HepG2 (cell line): Measurements from ENCODE around the gene WBP1. TPM values are rescaled to one million over a fixed set of nuclear protein-coding genes. Genes with fewer than 3 reads are reported as not detected.

Experiments
- EZH2 ChIP-seq: conservative IDR thresholded peaks from 2 replicates; pipeline ENCODE4 v1.6.1; 2012; ENCODE audit warnings: mild to moderate bottlenecking, low read depth, low read length, moderate library complexity
- GPN1 ChIP-seq: sonication (generic); formaldehyde crosslinking; IDR thresholded peaks from 2 replicates; pipeline ENCODE4 v1.5.1; 2020; ENCODE audit warnings: missing genetic modification reagents, borderline replicate concordance
- HOXA9 ChIP-seq: sonication (generic); formaldehyde crosslinking; IDR thresholded peaks from 2 replicates; pipeline ENCODE4 v1.8.1; 2022; ENCODE audit warnings: missing genetic modification reagents, mild to moderate bottlenecking, moderate library complexity, borderline replicate concordance
- PCBP1 ChIP-seq: fragments of 200-400 bp; formaldehyde crosslinking; IDR thresholded peaks from 2 replicates; pipeline ENCODE4 v1.6.1; 2017; ENCODE audit warnings: mild to moderate bottlenecking, low read depth, low read length, borderline replicate concordance
- PHF21A ChIP-seq: sonication (generic); formaldehyde crosslinking; IDR thresholded peaks from 2 replicates; pipeline ENCODE4 v1.5.0; 2020; ENCODE audit warnings: mild to moderate bottlenecking, missing genetic modification reagents
- SP5 ChIP-seq: IDR thresholded peaks from 2 replicates; pipeline ENCODE4 v1.6.1; 2016; ENCODE audit warnings: low read depth, borderline replicate concordance
- STAT5B ChIP-seq: sonication (generic); formaldehyde crosslinking; IDR thresholded peaks from 2 replicates; pipeline ENCODE4 v1.4.0; 2020; ENCODE audit warnings: missing genetic modification reagents
- ZBTB42 ChIP-seq: sonication (generic); formaldehyde crosslinking; IDR thresholded peaks from 2 replicates; pipeline ENCODE4 v1.5.0; 2020; ENCODE audit warnings: mild to moderate bottlenecking, missing genetic modification reagents
- ZBTB8A ChIP-seq: sonication (generic); formaldehyde crosslinking; IDR thresholded peaks from 2 replicates; pipeline ENCODE4 v1.4.0; 2020; ENCODE audit warnings: mild to moderate bottlenecking, low read depth, missing genetic modification reagents, borderline replicate concordance
- ZNF34 ChIP-seq: sonication (generic); formaldehyde crosslinking; IDR thresholded peaks from 2 replicates; pipeline ENCODE4 v1.4.0; 2020; ENCODE audit warnings: mild to moderate bottlenecking, missing genetic modification reagents, borderline replicate concordance
- ZNF598 ChIP-seq: sonication (generic); formaldehyde crosslinking; IDR thresholded peaks from 2 replicates; pipeline ENCODE4 v1.5.1; 2020; ENCODE audit warnings: mild to moderate bottlenecking, missing genetic modification reagents, borderline replicate concordance
- ZNF605 ChIP-seq: sonication (generic); formaldehyde crosslinking; IDR thresholded peaks from 2 replicates; pipeline ENCODE4 v1.8.0; 2022; ENCODE audit warnings: mild to moderate bottlenecking, missing genetic modification reagents
- polyA plus RNA-seq, 8 experiments: library from polyadenylated mRNA; depleted of rRNA in 3 of 8; stranded (reverse) in 7 of 8; unstranded in 1 of 8; fragments of >200 nt; fragmentation: Illumina TruSeq in 4 of 8; extraction: Trizol in 4 of 8; gene quantifications; 2 replicates each; pipeline versions ENCODE4 v1.2.1 to v1.2.3, GENCODE V29; 2011 to 2016; ENCODE audit warnings: low read depth in 4 of 8, missing spikeins in 1 of 8, mixed read lengths in 1 of 8; ENCODE audit not compliant: insufficient read depth in 1 of 8
- total RNA-seq, 5 experiments: library from RNA; depleted of rRNA; stranded (reverse); fragments of >200 nt; fragmentation: Illumina TruSeq; extraction: Trizol; gene quantifications; 2 replicates each; pipeline ENCODE4 v1.2.3, GENCODE V29; 2016; ENCODE audit warnings: low read depth in 1 of 5
- TF ChIP-seq, protein P1 (sequence below): IDR thresholded peaks from 2 replicates; pipeline ENCODE4 v1.6.1; 2018; ENCODE audit warnings: missing genetic modification reagents
- TF ChIP-seq, protein P2 (sequence below): sonication (generic); formaldehyde crosslinking; IDR thresholded peaks from 2 replicates; pipeline ENCODE4 v1.5.0; 2020; ENCODE audit warnings: mild to moderate bottlenecking, missing genetic modification reagents
- TF ChIP-seq, protein P3 (sequence below): sonication (generic); formaldehyde crosslinking; IDR thresholded peaks from 2 replicates; pipeline ENCODE4 v1.4.0; 2020; ENCODE audit warnings: missing genetic modification reagents, low read depth, mild to moderate bottlenecking, borderline replicate concordance
- TF ChIP-seq, protein P4 (sequence below): sonication (generic); IDR thresholded peaks from 2 replicates; pipeline ENCODE4 v1.6.1; 2016; ENCODE audit warnings: low read depth, borderline replicate concordance
- TF ChIP-seq, protein P5 (sequence below): sonication (generic); formaldehyde crosslinking; conservative IDR thresholded peaks from 2 replicates; pipeline ENCODE4 v1.5.0; 2020; ENCODE audit warnings: missing genetic modification reagents
- TF ChIP-seq, protein P6 (sequence below): sonication (generic); formaldehyde crosslinking; IDR thresholded peaks from 2 replicates; pipeline ENCODE4 v1.4.0; 2020; ENCODE audit warnings: mild to moderate bottlenecking, low read depth, missing genetic modification reagents

Gene WBP1
- total and polyA plus RNA-seq, 2 of the 13 experiments (the other 11 are each of a cell fraction or from before 2014, with no cell fraction given): 38.8 to 85.7 TPM

DNA sequence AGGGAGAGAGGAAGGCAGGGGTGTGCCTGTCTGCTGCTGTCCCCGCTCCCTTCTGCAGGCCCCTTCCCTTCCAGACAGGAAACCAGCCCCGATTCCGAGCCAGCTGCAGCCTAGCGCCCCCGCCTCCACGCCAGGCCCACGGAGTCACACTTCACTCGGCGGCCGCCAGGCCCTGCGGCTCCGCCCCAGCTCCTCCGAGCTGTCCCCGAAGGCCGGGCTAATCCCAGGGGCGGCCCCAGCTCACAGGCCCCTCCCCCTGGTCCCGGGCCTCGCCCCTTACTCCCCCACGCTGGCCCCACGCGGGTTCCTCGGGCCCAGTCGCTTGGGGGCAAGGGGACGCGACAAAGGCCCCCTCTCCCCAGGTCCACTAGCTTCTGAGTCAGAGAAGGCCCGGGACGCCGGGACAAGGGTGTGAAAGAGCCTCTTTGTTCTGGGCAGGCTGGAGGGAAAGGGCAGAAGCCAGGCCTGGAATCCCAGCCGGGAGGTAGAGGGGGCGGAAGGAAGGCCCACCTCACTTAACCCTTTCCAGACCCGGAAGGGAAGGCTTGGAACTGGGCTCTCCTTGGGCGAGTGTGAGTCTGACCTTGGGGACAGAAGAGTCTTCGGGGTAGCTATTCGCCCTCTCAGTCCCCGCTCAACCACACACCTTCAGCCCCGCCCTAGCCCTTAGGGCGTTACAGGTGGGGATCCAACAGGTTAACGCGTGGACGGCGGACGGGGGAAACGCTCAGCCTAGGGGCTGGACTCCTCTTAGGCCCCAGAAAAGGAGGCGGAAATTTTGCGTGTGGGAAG lies 17.7 kb upstream of the WBP1 start (continued):
- TF ChIP-seq, protein P1, sequence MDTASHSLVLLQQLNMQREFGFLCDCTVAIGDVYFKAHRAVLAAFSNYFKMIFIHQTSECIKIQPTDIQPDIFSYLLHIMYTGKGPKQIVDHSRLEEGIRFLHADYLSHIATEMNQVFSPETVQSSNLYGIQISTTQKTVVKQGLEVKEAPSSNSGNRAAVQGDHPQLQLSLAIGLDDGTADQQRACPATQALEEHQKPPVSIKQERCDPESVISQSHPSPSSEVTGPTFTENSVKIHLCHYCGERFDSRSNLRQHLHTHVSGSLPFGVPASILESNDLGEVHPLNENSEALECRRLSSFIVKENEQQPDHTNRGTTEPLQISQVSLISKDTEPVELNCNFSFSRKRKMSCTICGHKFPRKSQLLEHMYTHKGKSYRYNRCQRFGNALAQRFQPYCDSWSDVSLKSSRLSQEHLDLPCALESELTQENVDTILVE (CRISPR knock-in tag): peak; percentile 82; the same call in 1 of the 2 replicates
- TF ChIP-seq ZNF605 (CRISPR knock-in tag) (peak; percentile 80; the same call in 1 of the 2 replicates), SP5 (peak; percentile 89), STAT5B (no peak), PHF21A (CRISPR knock-in tag) (peak; percentile 95), ZBTB8A (CRISPR knock-in tag) (peak; percentile 95), ZNF598 (CRISPR knock-in tag) (no peak), PCBP1 (peak; percentile 42; the same call in 1 of the 2 replicates), GPN1 (CRISPR knock-in tag) (no peak), HOXA9 (CRISPR knock-in tag) (peak; percentile 18; the same call in 1 of the 2 replicates), EZH2 (no peak), ZNF34 (peak; percentile 80; the same call in 1 of the 2 replicates), ZBTB42 (peak; percentile 71; the same call in 1 of the 2 replicates)
- TF ChIP-seq, protein P2, sequence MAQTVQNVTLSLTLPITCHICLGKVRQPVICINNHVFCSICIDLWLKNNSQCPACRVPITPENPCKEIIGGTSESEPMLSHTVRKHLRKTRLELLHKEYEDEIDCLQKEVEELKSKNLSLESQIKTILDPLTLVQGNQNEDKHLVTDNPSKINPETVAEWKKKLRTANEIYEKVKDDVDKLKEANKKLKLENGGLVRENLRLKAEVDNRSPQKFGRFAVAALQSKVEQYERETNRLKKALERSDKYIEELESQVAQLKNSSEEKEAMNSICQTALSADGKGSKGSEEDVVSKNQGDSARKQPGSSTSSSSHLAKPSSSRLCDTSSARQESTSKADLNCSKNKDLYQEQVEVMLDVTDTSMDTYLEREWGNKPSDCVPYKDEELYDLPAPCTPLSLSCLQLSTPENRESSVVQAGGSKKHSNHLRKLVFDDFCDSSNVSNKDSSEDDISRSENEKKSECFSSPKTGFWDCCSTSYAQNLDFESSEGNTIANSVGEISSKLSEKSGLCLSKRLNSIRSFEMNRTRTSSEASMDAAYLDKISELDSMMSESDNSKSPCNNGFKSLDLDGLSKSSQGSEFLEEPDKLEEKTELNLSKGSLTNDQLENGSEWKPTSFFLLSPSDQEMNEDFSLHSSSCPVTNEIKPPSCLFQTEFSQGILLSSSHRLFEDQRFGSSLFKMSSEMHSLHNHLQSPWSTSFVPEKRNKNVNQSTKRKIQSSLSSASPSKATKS (CRISPR knock-in tag): peak; percentile 93; the same call in 1 of the 2 replicates
- TF ChIP-seq, protein P3, sequence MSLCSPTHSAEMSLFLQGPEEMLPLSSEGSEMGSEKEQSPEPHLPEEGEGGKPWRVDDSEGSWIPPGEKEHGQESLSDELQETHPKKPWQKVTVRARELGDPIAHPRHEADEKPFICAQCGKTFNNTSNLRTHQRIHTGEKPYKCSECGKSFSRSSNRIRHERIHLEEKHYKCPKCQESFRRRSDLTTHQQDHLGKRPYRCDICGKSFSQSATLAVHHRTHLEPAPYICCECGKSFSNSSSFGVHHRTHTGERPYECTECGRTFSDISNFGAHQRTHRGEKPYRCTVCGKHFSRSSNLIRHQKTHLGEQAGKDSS (CRISPR knock-in tag): peak; percentile 95
- TF ChIP-seq, protein P4, sequence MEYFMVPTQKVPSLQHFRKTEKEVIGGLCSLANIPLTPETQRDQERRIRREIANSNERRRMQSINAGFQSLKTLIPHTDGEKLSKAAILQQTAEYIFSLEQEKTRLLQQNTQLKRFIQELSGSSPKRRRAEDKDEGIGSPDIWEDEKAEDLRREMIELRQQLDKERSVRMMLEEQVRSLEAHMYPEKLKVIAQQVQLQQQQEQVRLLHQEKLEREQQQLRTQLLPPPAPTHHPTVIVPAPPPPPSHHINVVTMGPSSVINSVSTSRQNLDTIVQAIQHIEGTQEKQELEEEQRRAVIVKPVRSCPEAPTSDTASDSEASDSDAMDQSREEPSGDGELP: peak; percentile 64; the same call in 1 of the 2 replicates
- TF ChIP-seq, protein P5, sequence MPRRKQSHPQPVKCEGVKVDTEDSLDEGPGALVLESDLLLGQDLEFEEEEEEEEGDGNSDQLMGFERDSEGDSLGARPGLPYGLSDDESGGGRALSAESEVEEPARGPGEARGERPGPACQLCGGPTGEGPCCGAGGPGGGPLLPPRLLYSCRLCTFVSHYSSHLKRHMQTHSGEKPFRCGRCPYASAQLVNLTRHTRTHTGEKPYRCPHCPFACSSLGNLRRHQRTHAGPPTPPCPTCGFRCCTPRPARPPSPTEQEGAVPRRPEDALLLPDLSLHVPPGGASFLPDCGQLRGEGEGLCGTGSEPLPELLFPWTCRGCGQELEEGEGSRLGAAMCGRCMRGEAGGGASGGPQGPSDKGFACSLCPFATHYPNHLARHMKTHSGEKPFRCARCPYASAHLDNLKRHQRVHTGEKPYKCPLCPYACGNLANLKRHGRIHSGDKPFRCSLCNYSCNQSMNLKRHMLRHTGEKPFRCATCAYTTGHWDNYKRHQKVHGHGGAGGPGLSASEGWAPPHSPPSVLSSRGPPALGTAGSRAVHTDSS (CRISPR knock-in tag): no peak
- TF ChIP-seq, protein P6, sequence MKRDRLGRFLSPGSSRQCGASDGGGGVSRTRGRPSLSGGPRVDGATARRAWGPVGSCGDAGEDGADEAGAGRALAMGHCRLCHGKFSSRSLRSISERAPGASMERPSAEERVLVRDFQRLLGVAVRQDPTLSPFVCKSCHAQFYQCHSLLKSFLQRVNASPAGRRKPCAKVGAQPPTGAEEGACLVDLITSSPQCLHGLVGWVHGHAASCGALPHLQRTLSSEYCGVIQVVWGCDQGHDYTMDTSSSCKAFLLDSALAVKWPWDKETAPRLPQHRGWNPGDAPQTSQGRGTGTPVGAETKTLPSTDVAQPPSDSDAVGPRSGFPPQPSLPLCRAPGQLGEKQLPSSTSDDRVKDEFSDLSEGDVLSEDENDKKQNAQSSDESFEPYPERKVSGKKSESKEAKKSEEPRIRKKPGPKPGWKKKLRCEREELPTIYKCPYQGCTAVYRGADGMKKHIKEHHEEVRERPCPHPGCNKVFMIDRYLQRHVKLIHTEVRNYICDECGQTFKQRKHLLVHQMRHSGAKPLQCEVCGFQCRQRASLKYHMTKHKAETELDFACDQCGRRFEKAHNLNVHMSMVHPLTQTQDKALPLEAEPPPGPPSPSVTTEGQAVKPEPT: peak; percentile 87
